Measurements from ENCODE around the gene LMAN1L. TPM values are rescaled to one million over a fixed set of nuclear protein-coding genes. Genes with fewer than 3 reads are reported as not detected.

Gene LMAN1L
- total and polyA plus RNA-seq, 2 donors, result 0.41 TPM; not detected in 1

Other genes with a start within 250 kb of the LMAN1L start
- 53.2 TPM for gene CLK3, start 197.0 kb upstream of the LMAN1L start, total RNA-seq
- gene CLK3, start 197.0 kb upstream of the LMAN1L start, polyA plus RNA-seq, result 90.8 TPM
- 10.1 TPM for gene EDC3, start 116.8 kb upstream of the LMAN1L start, total RNA-seq
- 14.6 TPM for gene EDC3, start 116.8 kb upstream of the LMAN1L start, polyA plus RNA-seq
- 0.09 TPM for gene CYP1A1, start 87.3 kb upstream of the LMAN1L start, total RNA-seq
- gene CYP1A1, start 87.3 kb upstream of the LMAN1L start, polyA plus RNA-seq, result 0.11 TPM
- gene CYP1A2, start 64.0 kb upstream of the LMAN1L start, total RNA-seq, result not detected
- gene CYP1A2, start 64.0 kb upstream of the LMAN1L start, polyA plus RNA-seq, result 0.05 TPM
- gene CSK, start 30.8 kb upstream of the LMAN1L start, total RNA-seq, result 39.2 TPM
- gene CSK, start 30.8 kb upstream of the LMAN1L start, polyA plus RNA-seq, result 94.4 TPM
- gene CPLX3, start 13.8 kb downstream of the LMAN1L start, total RNA-seq, result 0.05 TPM
- gene CPLX3, start 13.8 kb downstream of the LMAN1L start, polyA plus RNA-seq, result 1.1 TPM
- 26.0 TPM for gene ULK3, start 30.3 kb downstream of the LMAN1L start, total RNA-seq
- 59.4 TPM for gene ULK3, start 30.3 kb downstream of the LMAN1L start, polyA plus RNA-seq
- 15.7 TPM for gene SCAMP2, start 60.5 kb downstream of the LMAN1L start, total RNA-seq
- gene SCAMP2, start 60.5 kb downstream of the LMAN1L start, polyA plus RNA-seq, result 35.2 TPM
- gene MPI, start 77.2 kb downstream of the LMAN1L start, total RNA-seq, result 36.1 TPM
- 22.2 TPM for gene MPI, start 77.2 kb downstream of the LMAN1L start, polyA plus RNA-seq
- gene FAM219B, start 94.0 kb downstream of the LMAN1L start, total RNA-seq, result 28.0 TPM
- 25.5 TPM for gene FAM219B, start 94.0 kb downstream of the LMAN1L start, polyA plus RNA-seq
- gene COX5A, start 125.2 kb downstream of the LMAN1L start, total RNA-seq, result 65.5 TPM
- 191 TPM for gene COX5A, start 125.2 kb downstream of the LMAN1L start, polyA plus RNA-seq
- gene RPP25, start 143.9 kb downstream of the LMAN1L start, total RNA-seq, result 3.5 TPM
- 6.7 TPM for gene RPP25, start 143.9 kb downstream of the LMAN1L start, polyA plus RNA-seq
- 2.3 TPM for gene SCAMP5, start 182.7 kb downstream of the LMAN1L start, total RNA-seq
- gene SCAMP5, start 182.7 kb downstream of the LMAN1L start, polyA plus RNA-seq, result 8.4 TPM
- 11.3 TPM for gene PPCDC, start 210.8 kb downstream of the LMAN1L start, total RNA-seq
- gene PPCDC, start 210.8 kb downstream of the LMAN1L start, polyA plus RNA-seq, result 20.9 TPM

Measured in thymus (tissue), 2 donors.